GM12865 (cell line): ENCODE data around the gene ADGRE1.

Source experiments
- DNase-seq: peaks from one replicate; pipeline ENCODE4 v3.0.0; 2010; ENCODE audit warnings: low read depth
- H3K4me3 ChIP-seq: 2 replicates; pipeline ENCODE4 v1.5.1; 2011; ENCODE audit warnings: mild to moderate bottlenecking, low read depth, low read length, control low read depth
- CTCF ChIP-seq: IDR thresholded peaks from 2 replicates; pipeline ENCODE4 v1.5.1; 2011; ENCODE audit warnings: low read length, control low read depth, low read depth, inconsistent platforms; ENCODE audit not compliant: insufficient read depth; ENCODE audit errors: missing control alignments

ADGRE1 gene

GRCh38 chr19:6948884-6949283 lies 61.5 kb downstream of the ADGRE1 start:
- DNase-seq, result no peak
- TF ChIP-seq CTCF, result no peak
- no peak overlapping the region for H3K4me3 ChIP-seq

GRCh38 chr19:6952956-6953355 lies 65.6 kb downstream of the ADGRE1 start:
- DNase-seq, result no peak
- H3K4me3 ChIP-seq, result no peak overlapping the region
- TF ChIP-seq CTCF, result no peak

GRCh38 chr19:6955082-6955481 lies 67.7 kb downstream of the ADGRE1 start:
- DNase-seq, result no peak
- no peak for TF ChIP-seq CTCF
- H3K4me3 ChIP-seq, result no peak overlapping the region

GRCh38 chr19:6956573-6956972 lies 69.2 kb downstream of the ADGRE1 start:
- no peak for DNase-seq
- H3K4me3 ChIP-seq, result no peak overlapping the region
- no peak for TF ChIP-seq CTCF

- H3K4me3 ChIP-seq, result no peak overlapping the region
- DNase-seq, result no peak
- no peak for TF ChIP-seq CTCF
These were observed 71.4 kb downstream of the ADGRE1 start for GRCh38 chr19:6958791-6959190.

- H3K4me3 ChIP-seq, result no peak overlapping the region
- DNase-seq, result no peak
- TF ChIP-seq CTCF, result no peak
These were observed 76.0 kb downstream of the ADGRE1 start for GRCh38 chr19:6963244-6963852.

GRCh38 chr19:6963937-6964336 lies 76.6 kb downstream of the ADGRE1 start:
- H3K4me3 ChIP-seq, result no peak overlapping the region
- peak; percentile 21 for DNase-seq
- peak; percentile 42 for TF ChIP-seq CTCF
